H1 (cell line): Measurements from ENCODE around the gene LRBA.
"Not testable (repeated sequence)": the region's sequence is repeated elsewhere in the genome, so short reads cannot be mapped to it uniquely, and the experiment has no call there.

Experiments used
- CREB1 ChIP-seq: IDR thresholded peaks from 2 replicates; pipeline ENCODE4 v1.6.1; 2012; ENCODE audit warnings: inconsistent platforms
- CTCF ChIP-seq, 3 experiments: IDR thresholded peaks; 1 replicate in 2 of 3; 2 replicates in 1 of 3; pipeline versions ENCODE4 v1.5.1 to v1.6.1; 2011; ENCODE audit warnings: low read length in 3 of 3, mild to moderate bottlenecking in 3 of 3, inconsistent platforms in 2 of 3, low read depth in 1 of 3, moderate library complexity in 1 of 3; ENCODE audit not compliant: insufficient read depth in 1 of 3; ENCODE audit errors: control extremely low read depth in 1 of 3
- EP300 ChIP-seq, 2 experiments: IDR thresholded peaks; 1 replicate in 1 of 2; 2 replicates in 1 of 2; pipeline ENCODE4 v1.6.1; 2011 to 2012; ENCODE audit warnings: low read depth in 2 of 2, low read length in 2 of 2, mild to moderate bottlenecking in 2 of 2, borderline replicate concordance in 1 of 2, inconsistent platforms in 1 of 2, moderate library complexity in 1 of 2
- JUND ChIP-seq: IDR thresholded peaks from 2 replicates; pipeline ENCODE4 v1.6.1; 2011; ENCODE audit warnings: mild to moderate bottlenecking, improper control_type of control experiment, low read length
- KDM1A ChIP-seq: fragments of 200-600, 300-600 bp; sonication (generic); IDR thresholded peaks from 2 replicates; pipeline ENCODE4 v1.7.1; 2016; ENCODE audit warnings: mild to moderate bottlenecking, low read length, borderline replicate concordance
- MAX ChIP-seq: IDR thresholded peaks from 2 replicates; pipeline ENCODE4 v1.6.1; 2012; ENCODE audit warnings: inconsistent platforms
- POU5F1 ChIP-seq: IDR thresholded peaks from 2 replicates; pipeline ENCODE4 v1.6.1; 2011; ENCODE audit warnings: low read depth, mild to moderate bottlenecking, low read length, moderate library complexity
- RFX5 ChIP-seq: IDR thresholded peaks from 2 replicates; pipeline ENCODE4 v1.6.1; 2011; ENCODE audit warnings: low read depth, low read length, improper control_type of control experiment, borderline replicate concordance
- RXRA ChIP-seq: IDR thresholded peaks from 2 replicates; pipeline ENCODE4 v1.6.1; 2011; ENCODE audit warnings: low read depth, mild to moderate bottlenecking, low read length, moderate library complexity; ENCODE audit not compliant: insufficient read depth
- SP1 ChIP-seq: IDR thresholded peaks from 2 replicates; pipeline ENCODE4 v1.6.1; 2011; ENCODE audit warnings: low read depth, low read length
- ZNF274 ChIP-seq: IDR thresholded peaks from 2 replicates; pipeline ENCODE4 v1.7.0; 2012; ENCODE audit warnings: low read length, borderline replicate concordance; ENCODE audit errors: extremely low read depth

- TF ChIP-seq SP1; ZNF274; KDM1A; CREB1; RXRA; CTCF (IDR thresholded peaks at IDR 0.05; ENCODE audit: control extremely low read depth in 1 of 3, insufficient read depth in 1 of 3, low read depth in 1 of 3, low read length in 3 of 3); MAX; JUND; EP300 (IDR thresholded peaks at IDR 0.05; ENCODE audit: borderline replicate concordance in 1 of 2, low read depth in 2 of 2, low read length in 2 of 2); RFX5; POU5F1: not testable (repeated sequence)
Measured at GRCh38 chr4:151063143-151063542, 48.1 kb upstream of the LRBA start.
